GM19023 (cell line): ENCODE data around the gene RMI1.
A peak's percentile ranks its signal among the peaks of the same experiment; 100 is the strongest.
"Not testable (repeated sequence)": the region's sequence is repeated elsewhere in the genome, so short reads cannot be mapped to it uniquely, and the experiment has no call there.

ENCODE experiments used
- ATAC-seq: cut with Tn5 transposase; IDR thresholded peaks from one replicate; pipeline ENCODE4 v1.9.1; 2021; ENCODE audit warnings: mild to moderate bottlenecking, moderate library complexity; ENCODE audit not compliant: unreplicated experiment

Gene RMI1

DNA sequence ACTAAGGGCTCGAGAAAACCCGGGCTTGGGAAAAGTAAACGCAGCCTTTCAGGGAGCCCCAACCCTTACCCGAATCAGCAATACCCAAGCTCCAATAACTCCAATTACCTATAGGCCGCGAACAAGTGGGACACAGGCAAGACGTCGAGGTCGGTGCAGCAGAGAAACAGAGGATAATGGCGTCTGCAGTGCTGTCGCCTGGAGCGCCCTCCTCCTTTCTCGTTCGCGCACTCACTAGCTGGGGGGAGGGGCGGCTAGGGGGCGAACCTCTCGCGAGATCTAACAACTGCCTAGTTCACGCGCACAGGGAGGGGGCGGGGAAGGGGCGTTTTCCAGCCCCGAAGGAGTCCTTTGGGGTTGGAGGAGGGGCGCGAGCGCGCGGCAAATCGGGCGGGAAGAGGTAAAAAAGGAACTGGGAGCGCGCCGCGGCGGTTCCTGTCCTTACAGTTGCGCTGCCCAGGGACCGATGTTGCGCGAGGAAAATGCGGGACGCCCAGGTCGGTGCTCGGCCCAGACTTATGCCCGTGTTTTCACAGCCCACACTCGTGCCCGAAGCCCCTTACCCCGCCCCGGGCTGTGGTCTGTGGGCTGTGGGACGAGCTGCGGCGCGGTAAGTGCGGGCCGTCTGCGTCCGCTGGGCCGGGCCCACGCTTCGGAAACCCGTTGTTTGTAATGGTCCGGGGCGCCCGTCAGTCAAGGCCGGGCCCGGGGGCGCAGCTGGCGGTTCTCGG lies at the start of gene RMI1:
Gene RMI1 (plus strand): TSS at position 411 of the 731 bp plus-strand sequence. CDS start 20,182 bp downstream, outside the sequence.
- ATAC-seq: peak; percentile 72

DNA sequence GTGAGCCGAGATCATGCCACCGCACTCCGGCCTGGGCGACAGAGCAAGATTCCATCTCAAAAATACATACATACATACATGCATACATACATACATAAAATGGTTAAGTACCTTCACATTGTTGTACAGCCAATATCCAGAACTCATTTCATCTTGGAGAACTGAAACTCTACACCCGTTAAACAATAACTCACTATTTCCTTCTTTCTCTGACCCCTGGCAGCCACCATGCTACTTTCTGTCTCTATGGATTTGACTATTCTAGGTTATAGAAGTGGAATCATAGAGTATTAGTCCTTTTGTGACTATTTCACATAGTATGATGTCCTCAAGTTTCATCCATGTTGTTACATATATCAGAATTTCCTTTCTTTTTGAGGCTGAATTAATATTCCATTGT lies 49.7 kb upstream of the RMI1 start:
- ATAC-seq: no peak

DNA sequence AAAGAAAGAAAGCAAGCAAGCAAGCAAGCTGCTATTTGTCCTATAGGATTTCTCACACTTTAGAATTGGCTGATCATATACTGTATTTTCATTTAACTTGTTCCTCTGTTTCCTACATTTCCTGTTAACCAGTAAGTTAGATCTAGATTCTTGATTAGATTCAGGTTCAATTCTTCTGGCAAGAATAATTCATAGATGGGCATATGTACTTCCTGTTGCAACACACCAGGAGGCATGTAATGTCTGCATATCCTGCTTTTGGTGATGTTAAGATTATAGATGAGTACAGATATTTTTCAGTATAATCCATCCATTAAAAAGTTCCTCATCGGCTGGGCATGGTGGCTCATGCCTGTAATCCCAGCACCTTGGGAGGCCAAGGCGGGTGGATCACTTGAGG lies 48.6 kb upstream of the RMI1 start:
- ATAC-seq: no peak

DNA sequence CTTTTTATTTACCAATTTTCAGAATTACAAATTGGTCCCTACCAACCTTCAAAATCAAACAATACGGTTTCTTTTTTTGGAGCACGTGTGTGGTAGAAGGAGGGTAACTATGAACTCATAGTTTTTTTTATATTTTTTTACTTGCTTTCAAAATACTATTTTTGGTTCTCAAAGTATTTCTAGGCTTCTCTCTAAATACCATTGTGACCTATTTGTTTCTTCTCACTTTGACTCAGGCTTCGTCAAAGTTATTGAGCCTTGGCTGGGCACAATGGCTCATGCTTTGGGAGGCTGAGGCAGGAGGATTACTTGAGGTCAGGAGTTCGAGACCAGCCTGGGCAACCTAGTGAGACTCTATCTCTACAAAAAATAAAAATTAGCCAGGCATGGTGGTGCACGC lies 47.8 kb upstream of the RMI1 start:
- no peak for ATAC-seq

DNA sequence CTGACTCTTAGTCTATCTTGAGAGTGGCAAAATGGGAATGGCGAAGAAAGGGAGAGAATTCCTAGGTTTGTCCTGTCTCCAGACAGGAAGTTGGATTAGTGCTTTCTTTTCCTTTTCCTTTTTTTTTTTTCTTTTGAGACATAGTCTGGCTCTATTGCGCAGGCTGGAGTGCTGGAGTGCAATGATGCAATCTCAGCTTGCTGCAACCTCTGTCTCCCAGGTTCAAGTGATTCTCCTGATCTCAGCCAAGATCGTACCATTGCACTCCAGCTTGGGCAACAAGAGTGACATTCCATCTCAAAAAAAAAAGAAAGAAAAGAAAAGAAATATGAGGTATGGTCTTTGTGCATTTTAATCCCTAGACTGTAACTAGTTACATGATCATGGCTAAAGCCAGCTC lies 46.8 kb upstream of the RMI1 start:
- no peak for ATAC-seq

DNA sequence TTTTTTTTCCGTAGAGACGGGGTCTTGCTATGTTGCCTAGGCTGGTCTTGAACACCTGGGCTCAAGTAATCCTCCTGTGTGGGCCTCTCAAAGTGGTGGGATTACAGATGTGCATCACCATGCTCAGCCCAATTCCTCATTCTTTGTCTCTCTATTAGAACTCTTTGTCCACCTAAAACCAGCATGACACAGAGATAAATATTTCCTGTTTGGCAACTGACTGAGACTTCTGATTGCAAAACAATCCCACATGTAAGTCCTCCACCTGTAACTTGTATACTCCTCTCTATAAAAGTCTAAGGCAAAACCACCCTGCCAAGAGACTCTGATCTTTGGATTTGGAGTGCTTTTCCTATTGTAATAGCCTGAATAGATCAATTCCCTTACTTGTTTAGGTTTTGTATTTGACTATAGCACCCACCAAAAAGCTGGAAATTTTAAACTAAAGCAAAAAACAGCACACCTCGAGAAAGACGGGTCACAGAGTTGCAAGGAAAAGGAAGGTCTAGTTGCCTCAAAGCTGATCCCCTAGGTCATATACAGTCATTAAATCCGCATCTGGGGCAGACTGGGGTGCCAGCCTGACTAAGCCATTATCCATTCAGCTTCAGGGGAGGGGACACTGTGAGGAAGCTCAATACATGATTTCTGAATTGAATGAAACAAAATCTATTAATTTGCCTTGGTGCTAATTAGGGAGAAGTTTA lies 45.9 kb upstream of the RMI1 start:
- ATAC-seq: no peak

DNA sequence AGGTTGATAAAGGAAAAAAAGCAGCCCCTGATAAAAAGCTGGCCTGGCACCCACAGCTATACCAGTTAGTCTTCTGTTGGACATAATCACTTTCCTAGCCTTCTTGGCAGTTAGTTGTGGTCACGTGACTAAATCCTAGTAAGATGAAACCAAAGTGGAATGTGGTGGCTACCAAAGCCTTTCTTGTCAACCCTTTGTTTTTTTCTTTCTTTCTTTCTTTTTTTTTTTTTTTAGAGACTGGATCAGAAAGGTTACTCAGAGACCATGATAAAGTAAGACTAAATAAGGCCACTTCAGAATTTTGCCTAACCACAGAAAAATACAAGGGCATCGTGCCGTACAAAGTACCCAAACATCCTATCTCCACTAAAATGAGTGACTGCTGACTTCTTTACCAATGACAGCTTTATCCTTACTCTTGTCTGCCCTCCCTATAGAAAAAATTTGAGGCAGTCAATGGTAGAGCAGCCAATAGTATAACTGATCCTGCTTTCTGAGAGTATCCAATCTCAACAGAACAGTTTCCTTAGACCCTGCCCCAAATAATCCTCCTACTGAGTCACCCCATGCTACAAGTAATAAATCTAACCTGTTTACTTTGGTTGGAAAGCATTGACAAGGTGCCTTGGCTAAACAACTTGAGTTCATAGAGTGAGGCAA lies 45.2 kb upstream of the RMI1 start:
- ATAC-seq: no peak

DNA sequence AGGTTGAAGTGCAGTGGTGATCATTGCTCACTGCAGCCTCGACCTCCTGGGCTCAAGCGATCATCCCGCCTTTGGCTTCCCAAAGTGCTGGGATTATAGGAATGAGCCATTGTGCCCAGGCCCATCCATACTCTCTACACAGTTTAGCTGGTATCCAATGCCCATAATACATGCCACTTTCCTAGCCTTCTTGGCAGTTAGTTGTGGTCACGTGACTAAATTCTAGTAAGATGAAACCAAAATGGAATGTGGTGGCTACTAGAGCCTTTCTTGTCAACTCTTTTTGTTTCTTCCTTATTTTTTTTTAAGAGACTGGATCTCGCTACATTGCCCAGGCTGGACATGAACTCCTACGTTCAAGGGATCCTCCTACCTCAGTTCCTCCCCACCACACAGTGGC lies 44.1 kb upstream of the RMI1 start:
- no peak for ATAC-seq

DNA sequence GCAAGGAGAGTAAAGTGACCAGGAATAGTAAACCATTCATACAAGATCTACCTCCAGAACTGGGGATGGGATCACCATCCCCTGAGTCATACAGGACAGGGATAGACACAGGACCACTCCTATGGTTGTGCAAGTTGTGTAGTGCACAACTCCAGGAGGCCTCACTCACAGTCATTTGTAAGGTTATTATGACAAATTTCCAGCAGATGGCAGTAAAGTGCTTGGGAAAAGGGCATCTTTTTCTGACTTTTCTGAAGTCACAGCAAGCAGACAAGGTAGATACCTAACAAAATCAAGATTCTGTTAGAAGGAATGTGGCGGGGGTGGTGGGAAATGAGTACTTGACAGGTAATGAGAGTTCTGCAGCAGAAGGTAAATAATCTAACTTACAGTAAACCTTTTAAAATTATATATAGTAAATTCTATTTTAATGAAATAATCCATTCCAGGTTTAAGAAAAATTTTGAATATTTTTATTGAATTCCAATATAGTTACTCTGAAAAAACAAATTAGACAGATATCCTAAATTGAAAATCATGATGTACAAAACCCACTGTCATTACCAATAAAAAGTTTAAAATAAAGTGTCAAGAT lies 42.6 kb upstream of the RMI1 start:
- peak; percentile 66 for ATAC-seq

DNA sequence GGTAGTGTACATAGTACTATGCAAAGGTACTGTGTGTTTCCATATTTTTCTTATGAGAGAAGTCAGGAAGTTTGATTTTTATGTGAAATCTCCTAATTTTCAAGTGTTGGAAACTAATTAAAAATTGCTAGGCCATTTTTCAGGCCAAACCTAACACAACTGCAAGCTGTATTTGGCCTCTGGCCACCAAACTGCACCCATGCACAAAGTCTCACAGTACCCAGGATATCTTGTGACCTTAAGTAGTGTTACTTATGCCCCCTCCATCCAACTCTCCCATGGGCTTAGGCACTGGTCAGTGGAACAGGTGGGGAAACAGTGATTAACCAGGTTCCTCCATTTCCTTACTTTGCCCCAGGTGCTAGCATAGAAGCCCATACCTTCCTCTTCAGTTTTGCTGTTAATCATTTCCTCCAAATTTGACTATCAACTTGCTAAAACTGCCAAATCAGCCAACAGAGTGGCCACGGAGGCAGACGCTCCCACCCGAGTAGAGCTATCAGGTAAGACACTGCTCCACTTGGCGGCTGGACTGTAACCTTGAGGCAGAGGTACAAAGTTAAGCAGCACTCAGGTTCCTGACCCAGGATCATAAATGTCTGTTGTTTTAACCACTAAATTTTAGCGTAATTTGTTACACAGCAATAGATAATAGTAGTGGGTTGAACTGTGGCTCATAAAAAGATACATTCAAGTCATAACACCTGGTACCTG lies 39.9 kb upstream of the RMI1 start:
- ATAC-seq: no peak

DNA sequence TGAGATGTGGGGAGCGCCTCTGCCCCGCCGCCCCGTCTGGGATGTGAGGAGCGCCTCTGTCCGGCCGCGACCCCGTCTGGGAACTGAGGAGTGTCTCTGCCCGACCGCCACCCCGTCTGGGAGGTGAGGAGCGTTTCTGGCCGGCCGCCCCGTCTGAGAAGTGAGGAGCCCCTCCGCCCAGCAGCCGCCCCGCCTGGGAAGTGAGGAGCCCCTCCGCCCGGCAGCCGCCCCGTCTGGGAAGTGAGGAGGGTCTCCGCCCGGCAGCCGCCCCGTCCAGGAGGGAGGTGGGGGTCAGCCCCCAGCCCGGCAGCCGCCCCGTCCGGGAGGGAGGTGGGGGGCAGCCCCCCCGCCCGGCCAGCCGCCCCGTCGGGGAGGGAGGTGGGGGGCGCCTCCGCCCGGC lies 32.5 kb upstream of the RMI1 start:
- ATAC-seq: not testable (repeated sequence)

DNA sequence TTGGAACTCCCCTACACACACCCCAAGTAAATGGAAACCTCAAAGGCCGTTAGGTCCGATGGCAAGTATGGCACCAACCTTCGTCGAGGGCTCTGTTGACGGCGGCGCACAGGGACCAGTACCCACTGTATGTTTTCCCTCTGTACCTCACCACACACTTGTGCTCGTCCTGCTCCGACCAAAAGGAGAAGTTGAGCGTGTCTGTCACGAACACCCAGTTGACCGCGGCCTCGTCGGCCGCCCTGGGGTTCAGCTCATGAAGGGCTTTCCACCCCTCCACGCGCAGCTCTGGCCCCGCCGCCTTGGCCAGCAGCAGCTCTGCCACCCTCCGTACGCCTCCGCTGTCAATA lies 24.5 kb upstream of the RMI1 start:
- ATAC-seq: peak; percentile 60

DNA sequence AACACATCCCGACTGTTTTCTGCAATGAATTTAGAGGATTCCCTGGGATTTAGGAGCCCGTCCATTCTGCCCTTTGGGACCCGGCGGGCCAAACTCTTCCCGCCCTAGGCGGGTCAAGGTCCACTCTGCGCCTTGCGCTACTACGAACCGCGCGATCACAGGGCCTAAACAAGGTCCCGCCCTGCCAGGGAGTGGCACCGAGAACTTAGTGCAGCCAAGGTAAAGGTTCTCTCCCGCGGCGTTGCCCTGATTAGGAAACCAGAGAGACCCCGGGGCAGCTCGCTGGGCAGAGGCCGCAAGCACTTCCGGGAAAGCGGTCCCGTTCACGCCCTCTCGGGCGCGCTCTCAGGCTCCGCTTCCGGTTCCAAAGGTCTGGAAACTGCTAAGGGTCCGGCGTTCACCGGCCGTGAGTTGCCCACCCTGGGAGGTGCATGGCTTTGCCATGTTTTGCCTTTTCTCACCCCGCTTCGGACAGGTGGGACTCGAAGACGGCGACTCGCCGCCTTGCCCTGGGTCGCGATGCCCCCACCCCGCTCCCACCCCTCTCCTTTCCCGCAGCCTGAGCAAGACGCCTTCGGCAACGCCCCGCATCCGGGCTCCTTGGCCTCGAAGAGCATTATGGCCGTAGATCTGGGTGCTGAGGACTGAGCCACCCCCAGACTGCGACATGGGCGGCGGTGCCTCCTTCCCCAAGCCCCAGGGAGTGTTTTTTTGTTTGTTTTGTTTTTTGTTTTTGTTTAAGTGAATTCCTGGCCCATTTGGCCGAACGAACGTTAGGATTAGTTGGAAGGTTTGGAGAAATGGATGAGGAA lies 24.0 kb upstream of the RMI1 start:
- peak; percentile 79 for ATAC-seq

DNA sequence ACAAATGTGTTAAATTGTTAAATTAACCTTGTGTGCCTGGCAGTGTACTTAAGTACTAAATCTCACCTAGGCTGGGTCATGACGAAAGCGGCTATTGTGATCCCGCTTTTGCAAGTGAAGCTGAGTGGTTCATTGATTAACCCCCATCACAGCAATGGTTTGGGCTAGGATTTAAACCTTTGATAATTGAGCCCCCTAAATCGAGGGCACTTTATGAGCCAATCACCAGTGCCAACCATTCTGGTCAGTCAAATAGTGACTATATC lies 23.4 kb upstream of the RMI1 start:
- ATAC-seq: no peak

DNA sequence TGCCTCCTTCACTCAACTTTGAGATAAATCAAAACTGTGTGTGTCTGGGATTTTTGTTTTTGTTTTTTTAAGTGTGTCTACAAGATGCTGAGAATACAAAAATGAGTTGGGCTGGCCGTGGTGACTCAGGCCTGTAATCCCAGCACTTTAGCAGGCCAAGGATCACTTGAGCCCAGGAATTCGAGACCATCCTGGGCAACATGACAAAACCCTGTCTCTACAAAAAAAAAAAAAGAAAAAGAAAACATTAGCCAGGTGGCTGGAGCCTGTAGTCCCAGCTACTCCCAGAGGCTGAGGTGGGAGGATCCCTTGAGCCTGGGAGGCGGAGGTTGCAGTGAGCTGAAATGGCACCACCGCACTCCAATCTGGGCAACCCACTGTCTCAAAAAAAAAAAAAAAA lies 21.5 kb upstream of the RMI1 start:
- no peak for ATAC-seq

DNA sequence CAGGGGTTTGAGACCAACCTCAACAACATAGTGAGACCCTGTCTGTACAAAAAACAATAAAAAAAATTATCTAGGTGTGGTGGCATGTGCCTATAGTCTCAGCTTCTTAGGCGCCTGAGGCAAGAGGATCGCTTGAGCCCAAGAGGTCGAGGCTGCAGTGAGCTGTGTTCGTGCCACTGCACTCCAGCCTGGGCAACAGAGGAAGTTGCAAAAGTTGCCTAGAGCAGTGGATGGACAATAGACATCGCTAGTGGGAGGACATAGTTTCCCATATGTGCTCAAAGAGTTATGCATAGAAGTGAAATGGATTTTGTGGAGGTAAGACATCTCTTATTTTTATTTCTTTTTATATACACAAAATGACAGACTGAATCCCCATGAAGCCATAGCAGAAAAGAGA lies 19.6 kb upstream of the RMI1 start:
- ATAC-seq: no peak

DNA sequence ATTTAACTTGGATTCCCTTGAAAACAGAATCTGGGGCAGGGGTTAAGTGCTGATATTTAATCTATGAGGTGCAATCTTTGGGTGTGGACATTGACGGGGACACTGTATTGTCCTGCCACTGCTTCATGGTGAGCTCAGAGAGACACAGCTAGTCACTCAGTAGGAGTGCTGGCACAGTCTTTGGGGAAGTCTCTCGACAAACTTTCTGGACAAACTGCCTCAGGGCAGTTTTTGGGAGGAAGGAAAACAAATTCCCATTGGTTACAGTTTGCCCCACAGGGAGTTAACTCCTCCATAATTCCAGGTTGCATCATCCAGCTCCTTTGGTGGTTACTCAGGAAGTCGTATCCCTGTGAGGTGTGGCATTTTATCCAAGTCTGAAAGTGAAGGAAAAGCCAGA lies 18.4 kb upstream of the RMI1 start:
- no peak for ATAC-seq

DNA sequence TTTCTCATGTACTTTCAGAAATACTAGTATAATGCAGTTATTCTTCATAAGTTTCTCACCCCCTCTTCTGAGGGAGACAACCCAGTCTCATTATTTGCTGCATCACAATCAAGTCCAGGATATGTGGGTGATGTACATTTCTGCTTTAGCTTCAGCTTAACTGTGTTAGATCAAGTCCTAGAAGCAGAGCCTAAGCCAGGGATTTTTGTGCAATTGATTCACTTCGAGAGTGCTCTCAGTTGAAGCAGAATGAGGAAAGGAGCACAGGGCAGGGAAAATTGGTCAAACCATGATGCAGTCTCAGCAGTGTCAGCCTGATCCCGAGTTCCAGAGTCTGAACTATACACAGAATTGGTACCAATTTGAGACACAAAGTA lies 15.6 kb upstream of the RMI1 start:
- no peak for ATAC-seq

DNA sequence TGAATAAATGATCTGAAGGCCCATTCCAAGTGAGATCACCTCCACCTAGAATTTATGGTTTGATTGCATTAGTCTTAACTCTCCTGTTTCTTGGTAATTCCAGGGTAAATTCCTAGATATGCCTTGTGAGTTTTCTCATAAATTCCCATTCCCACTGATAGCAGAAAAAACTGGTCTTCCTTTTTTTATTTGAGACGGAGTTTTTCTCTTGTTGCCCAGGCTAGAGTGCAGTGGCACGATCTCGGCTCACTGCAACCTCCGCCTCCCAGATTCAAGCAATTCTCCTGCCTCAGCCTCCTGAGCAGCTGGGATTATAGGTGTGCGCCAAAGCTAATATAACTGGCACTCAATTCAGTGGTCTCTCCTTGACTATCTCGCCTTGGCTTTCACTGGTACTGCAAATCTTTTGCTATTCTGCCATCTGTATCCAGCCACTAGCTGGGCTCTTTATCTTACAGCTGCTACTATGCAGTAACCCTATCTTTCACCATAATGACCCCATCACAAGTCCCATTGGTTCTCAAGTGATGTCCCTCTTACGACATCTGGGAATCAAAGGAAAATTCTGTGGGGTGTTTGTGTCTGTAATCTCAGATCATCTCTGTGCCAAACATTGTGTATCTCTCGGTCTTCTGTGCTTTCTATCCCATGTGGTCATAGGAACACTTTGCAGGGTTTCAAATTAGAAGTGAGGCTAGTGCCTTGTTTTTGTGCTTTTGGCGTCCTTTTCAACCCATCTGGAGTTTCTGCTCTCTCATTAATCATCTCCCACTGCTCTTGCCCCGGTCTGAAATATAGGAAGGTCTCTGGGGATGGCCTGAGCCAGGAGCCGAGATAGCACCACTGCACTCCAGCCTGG lies 15.0 kb upstream of the RMI1 start:
- ATAC-seq: no peak

DNA sequence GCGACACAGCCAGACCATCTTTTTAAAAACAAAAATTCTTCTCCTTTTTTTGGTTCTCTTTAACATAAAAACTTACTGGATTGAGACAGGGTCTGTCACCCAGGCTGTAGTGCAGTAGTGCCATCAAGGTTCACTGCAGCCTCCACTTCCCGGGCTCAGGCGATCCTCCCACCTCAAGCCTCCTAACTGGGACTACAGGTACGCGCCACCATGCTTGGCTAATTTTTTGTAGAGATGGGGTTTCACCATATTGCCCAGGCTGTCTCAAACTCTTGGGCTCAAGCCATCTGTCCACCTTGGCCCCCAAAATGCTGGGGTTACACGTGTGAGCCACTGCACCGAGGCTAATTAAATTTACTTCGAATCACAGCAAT lies 14.4 kb upstream of the RMI1 start:
- no peak for ATAC-seq
